Measurements from ENCODE around the gene SMC6.

DNA sequence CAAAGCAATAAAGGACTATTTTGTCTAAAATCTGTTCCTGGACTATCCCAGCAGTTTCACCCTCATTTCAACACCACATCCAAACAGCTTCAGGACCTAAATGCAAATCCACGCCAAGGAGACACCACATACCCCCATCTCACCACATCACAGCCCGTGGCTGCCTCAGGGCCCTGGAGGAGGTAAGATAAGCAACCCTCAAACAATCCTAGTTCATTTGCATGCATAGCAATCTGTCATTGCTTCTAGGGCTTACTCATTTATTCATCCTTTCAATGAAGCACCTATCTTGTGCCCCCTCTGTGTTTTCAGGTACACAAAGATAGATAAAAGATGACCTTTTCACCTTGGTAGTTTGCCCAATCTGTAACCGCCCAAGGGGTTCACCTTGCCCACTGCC is 126.6 kb downstream of the SMC6 start:
- TF ChIP-seq, protein P1, sequence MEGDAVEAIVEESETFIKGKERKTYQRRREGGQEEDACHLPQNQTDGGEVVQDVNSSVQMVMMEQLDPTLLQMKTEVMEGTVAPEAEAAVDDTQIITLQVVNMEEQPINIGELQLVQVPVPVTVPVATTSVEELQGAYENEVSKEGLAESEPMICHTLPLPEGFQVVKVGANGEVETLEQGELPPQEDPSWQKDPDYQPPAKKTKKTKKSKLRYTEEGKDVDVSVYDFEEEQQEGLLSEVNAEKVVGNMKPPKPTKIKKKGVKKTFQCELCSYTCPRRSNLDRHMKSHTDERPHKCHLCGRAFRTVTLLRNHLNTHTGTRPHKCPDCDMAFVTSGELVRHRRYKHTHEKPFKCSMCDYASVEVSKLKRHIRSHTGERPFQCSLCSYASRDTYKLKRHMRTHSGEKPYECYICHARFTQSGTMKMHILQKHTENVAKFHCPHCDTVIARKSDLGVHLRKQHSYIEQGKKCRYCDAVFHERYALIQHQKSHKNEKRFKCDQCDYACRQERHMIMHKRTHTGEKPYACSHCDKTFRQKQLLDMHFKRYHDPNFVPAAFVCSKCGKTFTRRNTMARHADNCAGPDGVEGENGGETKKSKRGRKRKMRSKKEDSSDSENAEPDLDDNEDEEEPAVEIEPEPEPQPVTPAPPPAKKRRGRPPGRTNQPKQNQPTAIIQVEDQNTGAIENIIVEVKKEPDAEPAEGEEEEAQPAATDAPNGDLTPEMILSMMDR (IDR thresholded peaks at IDR 0.05): no peak
- TF ChIP-seq POLR2A (IDR thresholded peaks at IDR 0.05): no peak
